CD4-positive, alpha-beta T cell treated with Interferon gamma for 1 hour (primary cell): ENCODE data around the gene BEND3.

ENCODE experiments used
- DNase-seq: peaks from one replicate; pipeline ENCODE4 v3.0.0-alpha.2; 2020

The BEND3 gene

DNA sequence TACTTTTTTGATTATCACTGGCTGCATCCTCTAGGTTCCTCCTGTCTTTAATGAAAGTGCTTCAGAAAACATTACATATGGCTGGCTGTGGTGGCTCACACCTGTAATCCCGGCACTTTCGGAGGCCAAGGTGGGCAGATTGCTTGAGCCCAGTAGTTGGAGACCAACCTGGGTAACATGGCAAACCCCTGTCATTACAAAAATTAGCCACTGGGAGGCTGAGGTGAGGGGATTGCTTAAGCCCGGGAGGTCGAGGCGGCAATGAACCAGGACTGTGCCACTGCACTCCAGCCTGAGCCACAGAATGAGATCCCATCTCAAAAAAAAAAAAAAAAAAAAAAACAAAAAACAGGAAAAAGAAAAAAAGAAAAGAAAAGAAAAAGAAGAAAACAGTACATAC, 35.3 kb downstream of the BEND3 start:
- no peak for DNase-seq

DNA sequence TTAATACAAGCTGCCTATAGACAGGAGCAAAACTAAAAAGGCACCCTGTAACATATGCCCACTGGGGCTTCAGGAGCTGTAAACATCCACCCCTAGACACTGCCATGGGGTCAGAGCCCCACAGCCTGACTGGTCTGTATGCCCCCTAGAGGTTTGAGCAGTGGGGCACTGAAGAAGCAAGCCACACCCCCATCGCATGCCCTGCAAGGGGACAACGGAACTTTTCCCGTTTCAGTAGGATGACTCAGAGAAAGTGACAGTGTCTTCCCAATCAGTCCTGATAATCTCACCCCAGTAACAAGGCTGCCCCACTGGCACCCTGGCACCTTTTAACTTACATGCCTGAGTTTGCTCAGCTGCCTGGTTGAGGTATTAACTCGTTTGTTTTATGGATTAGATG, 35.9 kb downstream of the BEND3 start:
- no peak for DNase-seq

DNA sequence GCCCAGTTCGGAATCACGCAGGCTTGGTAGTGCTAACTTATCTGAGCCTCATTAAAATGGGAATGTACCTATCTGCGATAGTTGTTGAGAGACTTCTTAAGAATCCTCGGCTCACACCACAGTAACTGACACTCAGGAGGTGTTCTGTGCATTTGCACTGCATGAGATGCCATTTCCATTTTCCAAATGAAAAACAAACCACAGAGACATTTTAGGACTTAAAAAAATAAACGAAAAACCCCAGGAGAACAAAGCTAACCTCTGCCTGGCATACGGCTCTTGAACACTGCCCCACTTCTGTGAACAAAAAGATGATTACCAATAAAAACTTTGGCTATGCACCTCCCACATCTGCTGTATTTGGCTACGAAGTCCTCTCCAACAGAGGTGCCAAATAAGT, 37.6 kb downstream of the BEND3 start:
- DNase-seq = no peak

DNA sequence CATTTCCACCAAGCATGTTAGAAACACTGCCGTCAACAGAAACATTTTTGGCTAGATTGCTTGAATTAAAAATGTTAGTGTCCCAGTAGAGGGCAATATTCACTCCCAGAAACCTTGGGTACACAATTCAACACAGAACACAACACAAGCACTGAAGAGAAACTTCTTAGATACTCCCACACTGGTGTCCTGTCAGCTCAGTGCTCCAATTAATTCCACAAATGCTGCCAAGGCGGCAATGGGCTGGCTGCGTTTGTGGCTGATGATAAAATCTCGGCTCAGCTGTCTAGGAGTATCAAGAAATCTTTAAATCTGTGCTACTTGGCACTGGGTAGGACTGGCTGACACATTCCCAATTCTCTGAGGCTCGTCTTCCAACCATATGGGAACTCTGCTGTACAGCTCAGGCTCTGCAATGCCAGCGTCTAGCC, 39.3 kb downstream of the BEND3 start:
- DNase-seq = no peak

DNA sequence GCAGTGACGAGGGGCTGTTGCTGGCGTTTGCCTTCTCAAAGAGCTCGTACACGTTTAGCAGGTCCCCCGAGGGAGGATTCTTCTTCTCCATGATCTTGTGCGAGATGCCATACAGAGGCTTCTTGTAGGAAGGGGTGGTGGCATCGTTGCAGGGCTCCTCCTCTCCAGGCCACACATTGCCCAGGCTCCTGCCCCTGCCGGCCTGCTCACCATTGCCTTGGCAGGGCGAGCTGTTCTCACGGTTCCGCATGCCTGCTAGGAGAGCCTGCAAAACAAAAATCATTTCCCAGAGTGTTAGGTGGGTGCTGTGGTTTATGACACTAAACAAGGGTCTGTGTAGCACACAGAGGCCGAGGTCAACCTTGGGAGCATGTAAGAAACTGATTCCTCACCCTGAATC, 44.6 kb downstream of the BEND3 start:
- DNase-seq = no peak

DNA sequence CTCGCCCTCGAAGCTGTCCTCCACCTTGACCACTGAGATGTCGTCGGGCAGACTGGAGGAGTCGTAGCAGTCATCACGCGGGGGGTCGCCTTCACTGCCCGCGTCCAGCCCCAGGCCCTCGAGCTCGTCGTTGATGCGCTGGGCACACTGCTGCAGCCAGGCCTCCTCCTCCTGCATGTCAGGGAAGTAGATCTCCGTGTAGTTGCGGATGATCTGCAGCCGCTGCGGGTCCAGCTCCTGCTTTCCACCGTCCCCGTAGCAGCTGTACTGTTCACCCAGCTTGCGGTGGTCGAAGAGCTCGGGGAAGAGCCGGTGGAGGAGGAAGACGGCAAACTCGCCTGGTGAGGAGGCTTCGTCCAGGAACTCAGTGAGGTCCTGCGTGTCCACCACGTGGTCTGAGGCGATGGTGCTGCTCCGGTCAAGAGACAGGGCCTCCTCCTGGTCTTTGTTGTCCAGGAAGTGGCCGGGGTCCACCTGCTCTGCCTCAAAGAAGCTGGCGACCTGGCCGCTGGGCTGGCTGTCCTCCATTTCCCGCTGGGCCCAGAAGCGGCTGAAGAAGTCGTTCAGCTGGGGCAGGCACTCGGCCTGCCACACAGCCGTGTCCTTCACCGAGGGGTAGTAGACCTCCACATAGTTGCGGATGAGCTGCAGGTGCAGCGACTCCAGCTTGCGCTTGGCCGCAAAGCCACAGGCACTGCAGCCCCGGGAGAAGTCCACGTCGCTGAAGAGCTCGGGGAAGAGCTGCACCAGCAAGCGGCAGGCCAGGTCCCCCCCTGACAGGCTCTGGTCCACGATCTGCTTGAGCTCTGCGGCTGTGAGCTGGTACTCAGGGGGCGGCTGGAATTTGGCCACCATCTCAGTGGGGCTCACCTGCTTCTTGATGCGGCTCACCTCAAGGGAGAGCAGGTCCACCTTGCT, 45.4 kb downstream of the BEND3 start:
- no peak for DNase-seq

DNA sequence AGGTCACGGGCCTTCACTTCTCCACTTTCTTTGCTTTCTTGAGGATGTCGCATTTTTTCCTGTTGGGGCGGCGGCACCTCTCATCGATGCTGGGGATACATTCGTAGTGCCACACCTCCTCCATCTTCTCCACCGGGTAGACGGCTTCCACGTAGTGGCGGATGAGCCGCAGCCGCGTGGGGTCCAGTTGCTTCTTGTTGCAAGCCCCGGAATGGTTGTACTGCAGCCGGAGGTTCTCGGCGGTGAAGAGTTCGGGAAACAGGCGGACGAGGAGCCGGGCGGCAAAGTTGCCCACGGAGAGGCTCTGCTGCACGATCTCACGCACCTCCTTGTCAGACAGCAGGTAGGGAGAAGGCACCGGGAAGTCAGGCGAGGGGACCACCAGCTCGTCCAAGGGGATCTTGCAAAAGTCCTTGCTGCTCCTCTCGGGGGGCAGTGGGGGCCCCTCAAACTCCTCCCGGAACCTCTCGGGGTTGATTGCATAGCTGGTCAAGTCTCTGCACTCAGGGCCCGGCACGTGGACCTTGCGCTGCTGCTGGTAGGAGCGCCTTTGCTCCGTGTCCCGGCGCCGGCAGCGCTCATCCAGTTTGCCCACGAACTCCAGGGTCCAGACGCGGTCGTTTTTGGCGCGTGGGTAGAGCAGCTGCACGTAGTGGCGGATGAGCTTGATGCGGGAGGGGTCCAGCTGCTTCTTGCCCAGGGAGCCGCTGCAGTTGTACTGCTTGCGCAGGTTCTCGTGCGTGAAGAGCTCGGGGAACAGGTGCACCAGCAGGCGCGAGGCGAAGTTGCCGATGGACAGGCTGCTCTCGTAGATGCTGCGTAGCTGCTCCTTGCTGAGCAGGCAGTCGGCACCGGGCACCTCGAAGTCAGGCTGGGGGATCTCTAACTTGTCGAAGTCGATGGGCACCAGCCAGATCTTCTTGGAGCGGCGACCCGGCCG, 46.4 kb downstream of the BEND3 start:
- DNase-seq = no peak

DNA sequence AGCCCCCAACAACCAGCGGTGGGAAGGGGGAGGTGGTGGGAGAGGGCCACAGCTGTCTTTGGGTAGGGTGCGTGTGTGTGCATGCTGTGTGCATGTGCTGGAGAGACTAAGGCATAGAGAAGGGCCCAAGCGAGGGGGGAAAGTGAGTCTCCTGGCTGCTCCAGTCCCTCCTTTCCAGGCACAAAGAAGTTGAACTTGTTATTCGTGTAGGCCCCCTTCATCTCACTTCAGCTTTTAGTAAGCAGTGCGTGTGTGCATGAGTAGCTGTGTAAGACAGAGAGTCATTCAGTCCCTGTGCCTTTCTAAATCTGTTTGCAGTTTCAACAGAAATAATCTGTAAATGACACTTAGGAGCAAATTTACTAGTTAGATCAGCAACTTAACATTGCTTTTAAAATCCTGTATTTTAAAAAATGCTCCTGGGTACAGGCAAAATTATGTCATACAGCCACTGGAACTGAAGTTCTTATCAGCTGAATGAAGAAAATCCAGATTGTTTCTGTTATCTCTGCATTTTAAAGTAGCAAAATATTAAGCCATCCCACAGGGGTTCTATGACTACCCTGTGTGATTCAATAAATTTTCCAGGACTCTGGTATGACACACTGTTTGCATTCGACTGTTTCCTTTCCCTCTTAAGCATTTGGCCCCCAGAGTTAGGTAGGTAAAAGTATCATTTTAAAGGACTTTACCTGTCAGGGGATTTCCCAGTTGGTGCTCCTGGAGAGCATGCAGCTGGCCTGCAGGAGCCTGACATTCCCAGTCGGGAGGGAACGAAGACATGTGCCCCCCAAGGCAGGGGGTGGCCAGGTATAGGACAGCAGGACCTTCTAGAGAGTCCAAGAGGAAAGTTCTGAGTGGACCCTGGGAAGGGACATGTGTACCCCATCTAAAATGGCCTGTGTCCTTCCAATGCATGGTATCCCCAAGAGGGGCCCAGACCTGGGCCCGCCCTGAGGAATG, 48.3 kb downstream of the BEND3 start:
- DNase-seq = no peak

DNA sequence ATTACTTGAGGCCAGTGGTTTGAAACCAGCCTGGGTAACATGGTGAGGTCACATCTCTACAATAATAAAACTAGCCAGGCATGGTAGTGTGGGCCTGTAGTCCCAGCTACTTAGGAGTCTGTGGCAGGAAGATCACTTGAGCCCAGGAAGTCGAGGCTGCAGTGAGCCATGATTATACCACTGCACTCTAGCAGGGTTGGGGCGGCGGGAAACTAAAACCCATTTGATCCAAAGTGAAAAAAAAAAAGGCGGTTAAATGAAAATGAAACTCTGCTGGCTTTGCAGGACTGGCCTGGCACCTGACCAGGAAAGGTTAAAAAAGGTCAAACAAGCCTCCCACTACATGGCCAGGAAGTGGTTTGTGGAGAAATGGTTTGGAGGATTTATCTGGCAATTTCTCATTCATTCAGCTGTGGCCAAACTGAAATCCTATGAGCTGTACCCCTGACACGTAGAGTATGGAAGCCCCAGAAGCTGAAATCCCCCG, 50.7 kb downstream of the BEND3 start:
- no peak for DNase-seq

DNA sequence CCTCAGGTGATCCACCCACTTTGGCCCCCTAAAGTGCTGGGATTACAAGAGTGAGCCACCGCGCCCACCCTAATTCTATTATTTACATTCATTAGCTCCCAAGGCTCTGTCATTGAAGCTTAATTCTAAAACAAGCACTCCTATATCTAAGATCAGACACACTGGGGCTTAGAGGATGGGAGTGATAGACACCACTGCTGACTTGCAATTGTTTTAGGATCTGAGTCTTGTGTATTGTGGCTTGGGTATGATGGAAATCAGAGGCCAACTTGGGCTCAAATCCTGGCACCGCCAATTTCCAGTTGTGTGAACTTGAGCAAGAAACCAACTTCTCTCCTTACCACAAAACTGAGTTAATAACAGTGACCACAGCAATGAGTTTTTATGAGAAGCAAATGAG, 52.6 kb downstream of the BEND3 start:
- DNase-seq = no peak

DNA sequence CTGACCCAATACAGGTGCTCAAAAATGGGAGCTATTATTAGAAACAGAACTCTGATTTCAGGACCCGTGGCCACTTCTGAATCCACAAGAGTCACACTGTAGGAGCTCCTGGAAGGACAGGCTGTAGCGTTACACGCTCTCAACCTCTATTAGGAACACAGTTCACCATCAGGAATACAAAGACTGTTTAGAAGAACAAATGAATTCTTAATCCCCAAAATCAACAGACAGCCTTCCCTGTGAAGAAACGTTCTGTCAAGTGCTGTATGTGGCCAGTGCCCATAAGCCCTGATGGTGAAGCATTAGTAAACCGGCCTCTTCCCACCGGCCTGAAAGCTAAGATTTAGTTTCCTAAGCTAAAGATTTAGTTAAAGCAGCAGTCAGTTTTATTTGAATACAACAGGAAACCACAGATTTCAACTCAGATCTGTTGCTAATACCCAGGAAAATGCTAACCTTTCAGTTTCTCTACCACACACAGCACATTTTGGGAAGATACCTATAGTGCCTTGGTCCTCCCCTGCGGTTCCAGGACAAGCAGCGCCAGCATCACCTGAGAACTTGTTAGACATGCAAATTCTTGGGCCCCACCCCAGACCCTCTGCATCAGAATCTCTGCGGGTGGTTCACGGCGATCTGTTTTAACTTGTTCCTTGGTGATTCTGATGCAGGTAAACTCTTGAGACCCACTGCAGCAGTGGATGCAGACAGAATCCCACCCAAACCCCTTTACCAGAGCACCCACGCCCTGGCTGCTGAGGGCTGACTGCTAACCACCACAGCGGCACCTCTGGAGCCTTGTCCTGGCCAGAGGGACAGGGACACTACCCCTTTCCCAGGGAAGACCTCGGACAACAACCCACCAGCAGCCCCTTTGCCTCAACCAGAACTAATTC, 53.9 kb downstream of the BEND3 start:
- no peak for DNase-seq

DNA sequence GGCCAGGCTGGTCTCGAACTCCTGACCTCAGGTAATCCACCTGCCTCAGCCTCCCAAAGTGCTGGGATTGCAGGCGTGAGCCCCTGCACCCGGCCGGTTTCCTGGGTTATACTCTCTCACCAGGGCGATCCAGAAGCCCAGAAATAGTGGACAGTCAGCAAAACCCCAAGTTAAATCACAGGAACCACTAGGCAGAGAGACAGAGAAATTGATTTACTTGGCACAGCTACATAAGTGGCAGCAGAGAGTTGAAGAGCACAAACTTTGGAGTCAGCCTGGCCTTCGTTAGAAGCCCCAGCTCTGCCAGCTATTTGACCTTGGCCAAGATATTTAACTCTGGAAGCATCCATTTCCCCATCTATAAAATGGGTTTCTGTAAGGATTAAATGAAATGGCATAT, 54.6 kb downstream of the BEND3 start:
- no peak for DNase-seq

DNA sequence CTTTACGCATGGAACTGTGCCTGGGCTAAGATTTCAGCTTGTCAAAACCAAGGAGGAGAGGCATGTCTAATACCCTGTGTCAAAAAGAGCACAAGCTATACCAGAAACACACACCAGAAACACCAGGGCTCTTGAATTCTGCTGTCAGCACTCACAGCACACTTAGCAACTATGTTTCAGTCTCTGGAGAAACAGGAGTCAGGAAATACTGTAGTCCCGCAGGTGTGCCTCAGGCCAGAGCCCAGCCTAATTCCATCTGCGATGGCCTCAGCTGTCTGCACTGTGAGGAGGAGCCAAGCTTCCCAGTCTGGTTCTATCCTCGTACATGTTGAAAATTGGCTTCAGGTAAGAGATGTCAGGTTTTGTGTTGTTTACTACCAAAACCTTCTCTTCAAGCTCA, 55.7 kb downstream of the BEND3 start:
- DNase-seq = no peak

DNA sequence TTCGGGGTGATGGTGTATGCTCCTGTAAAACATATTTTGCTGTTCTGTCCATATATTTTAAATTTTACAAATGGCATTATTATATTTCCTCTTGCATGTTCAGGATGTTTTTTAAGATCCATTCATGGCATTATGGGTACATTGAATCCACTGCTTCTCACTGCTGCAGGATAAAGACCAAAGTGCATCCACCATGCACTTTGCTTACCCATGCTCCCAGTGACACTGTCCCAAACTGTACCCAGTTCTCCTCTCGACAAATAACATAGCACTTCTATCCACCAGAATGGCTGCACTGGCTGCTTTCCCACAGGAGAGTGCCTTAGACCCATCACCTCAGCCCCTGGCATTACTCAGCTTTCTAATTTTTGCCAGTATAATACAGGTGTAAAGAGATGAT, 57.6 kb downstream of the BEND3 start:
- DNase-seq = no peak

DNA sequence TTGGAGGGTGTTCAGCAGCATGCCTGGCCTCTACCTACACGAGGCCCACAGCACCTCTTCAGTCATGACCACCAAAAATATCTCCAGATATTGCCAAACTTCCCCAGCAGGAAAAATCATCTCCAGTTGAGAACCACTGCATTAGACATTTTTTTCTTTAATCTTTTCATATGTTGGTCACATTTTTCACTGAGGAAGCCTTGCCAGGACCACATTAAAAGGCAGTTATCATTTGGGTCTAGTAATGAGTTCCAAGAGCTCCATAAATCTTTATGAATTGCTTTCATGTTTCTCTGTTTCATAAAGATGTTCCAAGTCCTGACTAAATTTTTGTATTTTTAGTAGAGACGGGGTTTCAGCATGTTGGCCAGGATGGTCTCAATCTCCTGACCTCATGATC, 58.5 kb downstream of the BEND3 start:
- no peak for DNase-seq

DNA sequence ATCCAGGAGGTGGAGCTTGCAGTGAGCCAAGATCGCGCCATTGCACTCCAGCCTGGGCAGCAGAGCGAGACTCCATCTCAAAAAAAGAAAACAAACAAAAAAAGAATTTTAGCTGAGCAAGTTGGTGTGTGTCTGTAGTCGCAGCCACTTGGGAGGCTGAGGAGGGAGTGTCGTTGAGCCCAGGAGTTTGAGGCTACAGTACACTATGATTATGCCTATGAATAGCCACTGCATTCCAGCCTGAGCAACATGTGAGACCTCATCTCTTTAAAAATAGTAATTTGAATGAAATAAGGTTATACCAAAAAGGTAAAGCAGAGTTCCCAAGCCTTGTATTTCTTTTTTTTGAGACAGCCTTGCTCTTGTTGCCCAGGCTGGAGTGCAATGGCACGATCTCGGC, 67.5 kb downstream of the BEND3 start:
- no peak for DNase-seq

DNA sequence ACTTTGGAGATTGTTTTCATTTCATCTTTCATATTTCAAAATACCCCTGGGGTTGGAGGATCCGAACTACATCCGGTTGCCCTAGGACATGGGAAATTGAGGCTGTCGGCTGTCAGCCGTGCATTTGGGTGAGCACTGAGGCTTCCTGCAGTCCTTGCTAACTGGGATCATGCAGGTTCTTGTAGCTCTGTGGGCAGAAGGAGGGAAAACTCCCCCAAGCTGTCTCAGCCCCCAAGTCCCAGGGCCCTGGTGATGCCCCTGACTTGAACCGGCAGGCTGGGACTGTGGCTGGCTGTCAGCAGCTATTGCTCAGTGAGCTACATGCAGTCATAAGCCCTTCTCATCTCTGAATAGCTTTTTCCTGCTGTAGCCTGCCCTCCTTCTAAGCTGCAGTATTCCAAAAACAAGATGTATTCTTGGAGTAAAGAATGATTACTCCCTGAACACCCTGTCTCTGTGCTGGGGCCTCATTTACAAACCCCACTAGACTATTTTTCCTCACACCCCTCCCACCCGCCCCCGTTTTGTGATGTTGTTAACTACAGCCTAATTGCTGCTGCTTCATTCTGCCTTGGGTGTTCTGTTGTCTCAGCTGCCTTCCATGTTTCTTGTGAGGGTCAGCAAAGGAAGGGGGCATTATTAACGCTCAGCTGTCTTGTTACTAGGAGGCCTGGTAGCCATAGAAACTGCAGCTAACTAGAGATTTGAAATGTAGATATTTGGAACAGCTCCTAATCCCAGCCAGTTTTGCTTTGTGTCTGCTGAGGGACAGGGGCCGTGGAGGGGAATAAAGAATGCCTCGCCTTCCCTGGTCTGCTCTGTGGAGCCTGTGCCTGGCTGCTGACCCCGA, 69.3 kb downstream of the BEND3 start:
- no peak for DNase-seq

DNA sequence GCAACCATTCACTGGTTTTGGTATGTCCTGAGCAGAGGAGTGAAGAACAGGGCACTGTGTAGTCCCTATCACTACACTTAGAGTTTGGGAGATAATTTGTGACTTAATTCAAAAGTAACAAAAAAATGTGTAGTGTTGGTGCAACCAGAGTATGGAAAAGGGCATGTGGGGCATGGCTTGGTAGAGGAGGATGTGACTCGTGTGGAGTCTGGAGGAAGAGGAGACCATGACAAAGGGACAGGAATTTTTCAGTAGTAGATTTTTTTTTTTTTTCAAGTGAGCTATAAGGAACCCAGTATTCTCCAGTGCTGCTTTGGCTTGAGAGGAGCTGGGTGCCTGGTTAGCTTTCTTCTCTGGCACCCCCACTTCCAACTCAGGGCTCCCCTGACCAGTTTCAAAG, 82.2 kb downstream of the BEND3 start:
- no peak for DNase-seq

DNA sequence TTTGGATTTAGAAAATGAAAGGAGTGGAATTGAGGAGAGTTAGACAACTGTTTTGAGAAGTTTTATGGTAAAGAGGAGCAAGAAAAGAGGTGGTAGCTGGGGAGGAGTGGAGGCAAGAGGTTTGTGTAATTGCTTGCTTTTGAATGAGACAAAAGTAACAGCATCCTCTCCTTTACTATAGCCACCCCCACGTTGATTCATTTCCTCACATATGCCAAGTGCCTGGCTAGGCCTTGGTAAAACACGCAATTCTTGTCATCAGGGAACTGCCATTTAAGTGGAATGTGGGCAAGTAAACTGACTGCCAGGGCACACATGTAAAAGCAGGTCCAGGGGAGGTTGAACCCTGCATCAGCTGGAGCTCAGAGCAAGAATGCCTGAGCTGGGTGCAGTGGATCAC, 83.3 kb downstream of the BEND3 start:
- no peak for DNase-seq

DNA sequence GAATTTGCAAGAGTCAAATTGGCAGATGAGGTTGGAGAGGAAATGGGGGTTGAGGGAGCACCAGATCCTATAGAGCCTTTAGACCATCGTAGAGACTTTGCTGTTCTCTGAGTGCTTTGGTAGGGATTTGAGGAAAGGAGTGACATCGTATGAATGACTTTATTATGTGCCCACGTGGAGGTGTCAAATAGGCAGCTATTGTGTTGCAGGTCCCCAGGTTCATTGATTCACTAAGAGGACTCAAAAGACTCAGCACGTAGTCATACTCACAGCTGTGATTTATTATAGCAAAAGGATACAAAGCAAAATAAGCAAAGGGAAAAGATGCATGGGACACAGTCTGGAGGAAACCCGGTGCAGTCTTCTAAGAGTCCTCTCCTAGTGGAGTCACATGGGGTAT, 85.2 kb downstream of the BEND3 start:
- DNase-seq = no peak

DNA sequence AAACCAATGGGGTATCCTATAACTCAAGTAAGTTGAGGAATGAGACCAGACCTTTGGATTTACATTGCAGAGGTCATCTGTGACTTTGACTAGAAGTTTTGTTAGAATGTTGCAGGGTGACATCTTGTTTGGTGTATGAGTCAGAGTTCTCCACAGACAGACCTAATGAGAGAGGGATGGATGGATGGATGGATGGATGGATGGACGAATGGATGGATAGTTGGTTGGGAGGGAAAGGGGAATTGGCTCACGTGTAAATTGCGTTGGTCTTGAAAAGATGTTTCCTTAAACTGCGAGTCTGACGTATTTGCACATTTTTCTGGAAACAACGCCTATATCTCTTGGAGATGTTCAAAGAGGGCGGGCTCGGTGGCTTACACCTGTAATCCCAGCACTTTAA, 88.3 kb downstream of the BEND3 start:
- DNase-seq = no peak
